ENCODE results near the gene CDH12. TPM values are rescaled to one million over a fixed set of nuclear protein-coding genes. Genes with fewer than 3 reads are reported as not detected.

CDH12 gene
- total RNA-seq, 1 donor from 2014 or later = 23.5 TPM

DNA sequence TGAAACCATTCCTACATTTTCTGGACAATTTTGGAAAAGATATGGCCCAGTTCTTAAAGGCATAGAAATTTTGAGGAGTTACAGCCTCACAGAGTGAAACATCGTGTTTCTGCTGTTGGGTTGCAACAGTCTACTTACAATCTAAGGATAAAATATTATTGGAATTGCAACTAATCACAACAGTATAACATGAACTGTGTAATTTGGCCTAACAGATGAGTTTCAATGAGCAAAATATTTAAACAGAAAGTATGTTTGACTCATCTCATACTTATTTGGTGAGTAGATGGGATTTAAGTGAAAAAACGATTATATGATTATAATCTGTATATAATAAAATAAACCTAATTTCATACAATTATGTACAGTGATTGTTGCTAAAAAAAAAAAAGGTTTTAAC, 1061.8 kb downstream of the CDH12 start:
- no peak overlapping the region for H3K27ac Mint-ChIP-seq (ENCODE audit: unreplicated experiment)
- no peak overlapping the region for H3K4me3 Mint-ChIP-seq (ENCODE audit: unreplicated experiment)
- H3K27me3 Mint-ChIP-seq (ENCODE audit: unreplicated experiment) = no peaks in the 10 kb centered on the region
- no peak for DNase-seq
- no peaks in the 10 kb centered on the region for H3K9me3 Mint-ChIP-seq (ENCODE audit: unreplicated experiment)
- H3K4me1 Mint-ChIP-seq (ENCODE audit: low read depth, unreplicated experiment) = no peaks in the 10 kb centered on the region
- peaks cover 5% of the 10 kb centered on the region for H3K36me3 Mint-ChIP-seq (ENCODE audit: unreplicated experiment)
- TF ChIP-seq, protein P1, sequence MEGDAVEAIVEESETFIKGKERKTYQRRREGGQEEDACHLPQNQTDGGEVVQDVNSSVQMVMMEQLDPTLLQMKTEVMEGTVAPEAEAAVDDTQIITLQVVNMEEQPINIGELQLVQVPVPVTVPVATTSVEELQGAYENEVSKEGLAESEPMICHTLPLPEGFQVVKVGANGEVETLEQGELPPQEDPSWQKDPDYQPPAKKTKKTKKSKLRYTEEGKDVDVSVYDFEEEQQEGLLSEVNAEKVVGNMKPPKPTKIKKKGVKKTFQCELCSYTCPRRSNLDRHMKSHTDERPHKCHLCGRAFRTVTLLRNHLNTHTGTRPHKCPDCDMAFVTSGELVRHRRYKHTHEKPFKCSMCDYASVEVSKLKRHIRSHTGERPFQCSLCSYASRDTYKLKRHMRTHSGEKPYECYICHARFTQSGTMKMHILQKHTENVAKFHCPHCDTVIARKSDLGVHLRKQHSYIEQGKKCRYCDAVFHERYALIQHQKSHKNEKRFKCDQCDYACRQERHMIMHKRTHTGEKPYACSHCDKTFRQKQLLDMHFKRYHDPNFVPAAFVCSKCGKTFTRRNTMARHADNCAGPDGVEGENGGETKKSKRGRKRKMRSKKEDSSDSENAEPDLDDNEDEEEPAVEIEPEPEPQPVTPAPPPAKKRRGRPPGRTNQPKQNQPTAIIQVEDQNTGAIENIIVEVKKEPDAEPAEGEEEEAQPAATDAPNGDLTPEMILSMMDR (IDR thresholded peaks at IDR 0.05; ENCODE audit: partially characterized antibody, unreplicated experiment) = no peak

DNA sequence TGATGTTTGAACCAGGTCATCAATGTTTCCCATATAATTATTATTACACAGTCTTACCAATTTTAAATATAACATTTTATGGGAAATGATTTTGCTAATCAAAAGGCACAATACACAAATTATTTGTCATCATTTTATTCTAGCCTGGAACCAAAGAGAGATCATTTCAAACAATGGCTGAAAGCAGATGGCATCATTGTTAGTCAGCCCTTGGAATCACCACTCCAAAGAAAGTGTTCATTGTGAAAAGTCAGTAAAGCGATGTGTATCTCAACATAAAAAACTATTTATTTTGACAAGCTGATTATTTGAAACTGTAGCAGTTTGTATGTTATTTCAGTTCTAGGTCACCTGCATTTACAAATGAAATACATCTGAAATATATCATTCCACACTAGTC, 1068.7 kb downstream of the CDH12 start:
- Mint-ChIP-seq H3K27ac (ENCODE audit: unreplicated experiment) (no peak overlapping the region), H3K4me1 (ENCODE audit: low read depth, unreplicated experiment) (peaks cover 9% of the 10 kb centered on the region), H3K4me3 (ENCODE audit: unreplicated experiment) (no peak overlapping the region), H3K36me3 (ENCODE audit: unreplicated experiment) (peaks cover 11% of the 10 kb centered on the region), H3K27me3 (ENCODE audit: unreplicated experiment) (no peaks in the 10 kb centered on the region), H3K9me3 (ENCODE audit: unreplicated experiment) (peaks cover 5% of the 10 kb centered on the region)
- TF ChIP-seq, protein P1 (IDR thresholded peaks at IDR 0.05; ENCODE audit: partially characterized antibody, unreplicated experiment) = no peak
- no peak for DNase-seq

DNA sequence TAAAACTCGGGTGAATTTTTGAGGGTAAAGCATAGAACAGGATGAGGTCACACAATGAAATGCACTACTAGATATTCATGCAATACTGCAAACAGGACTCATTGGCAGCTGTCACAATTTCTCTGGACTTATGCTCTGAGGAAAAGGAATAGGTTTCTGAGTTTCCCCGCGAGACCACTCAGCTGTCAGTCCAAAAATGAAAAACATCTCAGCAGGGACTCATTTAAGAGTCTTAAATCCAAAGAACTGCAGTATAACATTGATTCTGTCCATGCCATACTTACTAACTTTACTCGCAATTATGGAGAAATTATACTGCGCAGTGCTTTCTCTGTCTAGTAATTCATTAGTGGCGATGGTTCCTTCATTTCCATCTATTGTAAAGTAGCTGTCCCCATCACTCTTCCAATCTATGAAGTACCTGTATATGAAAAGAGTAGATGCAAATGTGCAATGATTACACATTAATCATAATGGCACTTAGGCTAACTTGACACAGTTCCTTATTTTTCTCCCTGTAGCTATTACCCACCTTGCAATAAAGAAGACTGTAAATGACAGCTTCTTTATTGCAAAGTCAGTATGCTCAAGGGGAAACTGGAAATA, 1070.0 kb downstream of the CDH12 start:
- Mint-ChIP-seq H3K27me3 (ENCODE audit: unreplicated experiment) (no peaks in the 10 kb centered on the region), H3K4me1 (ENCODE audit: low read depth, unreplicated experiment) (peaks cover 9% of the 10 kb centered on the region), H3K36me3 (ENCODE audit: unreplicated experiment) (peaks cover 11% of the 10 kb centered on the region), H3K9me3 (ENCODE audit: unreplicated experiment) (peaks cover 5% of the 10 kb centered on the region), H3K4me3 (ENCODE audit: unreplicated experiment) (peak overlapping the region; percentile 28), H3K27ac (ENCODE audit: unreplicated experiment) (no peak overlapping the region)
- DNase-seq = no peak
- TF ChIP-seq, protein P1 (IDR thresholded peaks at IDR 0.05; ENCODE audit: partially characterized antibody, unreplicated experiment) = no peak

DNA sequence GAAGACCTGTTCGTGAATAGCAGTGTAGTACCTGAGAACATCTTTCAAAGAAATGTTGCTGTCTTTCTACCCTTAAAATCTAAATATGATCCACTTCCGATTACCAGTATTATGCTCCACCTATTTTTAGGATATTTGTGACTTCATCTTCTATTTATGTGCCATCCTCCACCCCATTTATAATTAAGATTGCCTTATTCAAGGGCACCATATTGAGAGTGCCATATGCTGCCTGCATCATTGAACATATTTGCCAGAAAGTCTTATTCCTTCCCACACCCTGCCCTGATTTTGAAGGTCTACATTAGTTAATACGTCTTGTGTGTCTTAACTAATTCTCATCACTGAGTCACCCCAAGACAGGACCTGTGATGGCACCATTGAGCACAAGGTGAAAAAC, 1076.7 kb downstream of the CDH12 start:
- TF ChIP-seq, protein P1 (IDR thresholded peaks at IDR 0.05; ENCODE audit: partially characterized antibody, unreplicated experiment) = no peak
- Mint-ChIP-seq H3K4me1 (ENCODE audit: low read depth, unreplicated experiment) (no peaks in the 10 kb centered on the region), H3K9me3 (ENCODE audit: unreplicated experiment) (peaks cover 2% of the 10 kb centered on the region), H3K27ac (ENCODE audit: unreplicated experiment) (no peak overlapping the region), H3K4me3 (ENCODE audit: unreplicated experiment) (no peak overlapping the region), H3K27me3 (ENCODE audit: unreplicated experiment) (no peaks in the 10 kb centered on the region), H3K36me3 (ENCODE audit: unreplicated experiment) (no peaks in the 10 kb centered on the region)
- no peak for DNase-seq

DNA sequence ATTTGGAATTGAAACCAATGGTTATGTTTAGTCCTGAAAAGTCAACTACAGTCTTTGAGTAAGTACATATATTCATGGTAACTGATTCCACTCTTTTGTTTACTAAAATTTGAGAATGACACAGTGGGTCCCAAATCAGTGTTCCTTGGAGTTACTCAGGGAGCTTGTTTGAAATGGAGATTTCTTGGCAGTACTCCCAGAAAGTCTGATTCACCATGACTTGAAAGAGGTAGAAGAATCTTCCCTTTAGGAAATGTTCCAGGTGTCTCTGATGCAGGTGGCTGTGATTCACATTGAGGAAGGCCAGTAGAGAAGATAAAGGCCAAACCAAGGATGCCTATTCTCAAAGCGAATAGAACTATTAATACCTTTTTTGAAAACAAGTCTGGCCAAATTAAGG, 1078.3 kb downstream of the CDH12 start:
- Mint-ChIP-seq H3K9me3 (ENCODE audit: unreplicated experiment) (peaks cover 2% of the 10 kb centered on the region), H3K27me3 (ENCODE audit: unreplicated experiment) (no peaks in the 10 kb centered on the region), H3K4me3 (ENCODE audit: unreplicated experiment) (no peak overlapping the region), H3K4me1 (ENCODE audit: low read depth, unreplicated experiment) (no peaks in the 10 kb centered on the region), H3K36me3 (ENCODE audit: unreplicated experiment) (no peaks in the 10 kb centered on the region), H3K27ac (ENCODE audit: unreplicated experiment) (no peak overlapping the region)
- TF ChIP-seq, protein P1 (IDR thresholded peaks at IDR 0.05; ENCODE audit: partially characterized antibody, unreplicated experiment) = no peak
- DNase-seq = no peak
